Measurements from ENCODE around the gene CENPU.
A peak's percentile ranks its signal among the peaks of the same experiment; 100 is the strongest.

Gene CENPU

DNA sequence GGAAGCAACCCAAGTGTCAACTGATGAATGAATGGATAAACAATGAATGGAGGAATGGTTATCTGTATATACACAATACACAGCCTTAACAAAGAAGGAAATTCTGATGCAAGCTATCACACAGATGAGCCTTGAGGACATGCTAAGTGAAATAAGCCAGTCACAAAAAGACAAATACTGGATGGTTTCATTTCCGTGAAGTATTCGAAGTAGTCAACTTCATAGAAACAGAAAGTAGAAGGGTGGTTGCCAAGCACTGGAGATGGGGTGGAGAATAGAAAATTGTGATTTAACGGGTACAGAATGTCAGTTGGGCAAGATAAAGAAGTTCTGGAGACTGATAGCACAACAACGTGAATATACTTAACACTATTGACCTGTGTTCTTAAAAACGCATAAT is 28.2 kb downstream of the CENPU start:
- no peak for DNase-seq (ENCODE audit: low spot score)

DNA sequence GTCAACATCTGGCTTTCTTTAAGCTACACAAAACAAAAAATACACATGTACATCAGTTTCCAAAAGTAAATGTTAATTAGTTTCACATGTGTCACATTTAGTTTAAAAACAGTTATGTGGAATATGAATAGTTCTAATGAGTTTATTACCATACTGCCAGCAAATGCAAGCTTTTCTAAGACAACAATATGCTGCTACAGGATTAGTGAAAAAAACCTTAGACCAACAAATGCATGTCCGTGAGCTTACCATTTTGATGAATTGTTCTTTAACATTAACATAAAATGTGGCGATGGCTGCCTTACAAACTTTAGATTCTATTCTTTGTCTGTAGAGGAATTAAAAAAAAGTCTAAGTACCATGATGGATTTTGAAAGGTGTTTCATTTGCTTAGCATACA is 31.8 kb downstream of the CENPU start:
- DNase-seq (ENCODE audit: low spot score): no peak

DNA sequence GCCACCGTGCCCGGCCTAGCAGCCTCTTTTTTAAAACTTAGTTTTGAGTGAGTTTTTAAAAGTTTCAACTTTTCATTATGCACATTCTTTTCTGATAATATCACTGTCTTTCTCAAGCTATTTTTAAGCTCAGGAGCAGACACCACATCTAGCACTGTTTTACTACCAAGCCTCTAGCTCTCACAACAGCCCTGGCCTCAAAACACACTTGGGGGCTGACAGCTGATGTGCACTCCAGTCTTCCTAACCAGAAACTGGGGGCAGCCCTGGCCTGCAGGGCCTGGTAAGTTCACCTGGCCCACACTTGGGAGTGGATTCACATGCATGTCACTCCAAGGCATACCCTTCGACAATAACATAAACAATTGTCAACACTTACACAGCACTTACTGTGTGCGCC is 34.0 kb downstream of the CENPU start:
- DNase-seq (ENCODE audit: low spot score): no peak

DNA sequence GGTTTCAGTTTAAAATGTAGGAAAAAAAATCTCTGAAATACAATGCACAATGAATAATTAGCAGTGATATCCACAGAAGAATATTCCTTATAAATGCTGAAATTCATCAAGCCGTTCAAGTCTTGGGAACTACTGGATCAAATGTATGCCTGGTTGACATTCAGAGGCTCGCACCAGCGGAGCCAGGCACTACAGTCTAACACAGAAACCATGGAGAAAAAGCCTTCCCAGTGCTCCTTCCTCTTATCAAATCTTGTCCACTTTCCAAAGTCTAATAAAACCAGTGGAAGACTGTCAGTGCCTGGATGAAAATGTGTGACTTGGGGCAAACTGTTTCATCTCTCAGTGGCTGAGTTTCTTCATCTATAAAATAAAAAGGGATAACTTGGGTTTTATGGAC is 35.9 kb downstream of the CENPU start:
- DNase-seq (ENCODE audit: low spot score): peak; percentile 37

DNA sequence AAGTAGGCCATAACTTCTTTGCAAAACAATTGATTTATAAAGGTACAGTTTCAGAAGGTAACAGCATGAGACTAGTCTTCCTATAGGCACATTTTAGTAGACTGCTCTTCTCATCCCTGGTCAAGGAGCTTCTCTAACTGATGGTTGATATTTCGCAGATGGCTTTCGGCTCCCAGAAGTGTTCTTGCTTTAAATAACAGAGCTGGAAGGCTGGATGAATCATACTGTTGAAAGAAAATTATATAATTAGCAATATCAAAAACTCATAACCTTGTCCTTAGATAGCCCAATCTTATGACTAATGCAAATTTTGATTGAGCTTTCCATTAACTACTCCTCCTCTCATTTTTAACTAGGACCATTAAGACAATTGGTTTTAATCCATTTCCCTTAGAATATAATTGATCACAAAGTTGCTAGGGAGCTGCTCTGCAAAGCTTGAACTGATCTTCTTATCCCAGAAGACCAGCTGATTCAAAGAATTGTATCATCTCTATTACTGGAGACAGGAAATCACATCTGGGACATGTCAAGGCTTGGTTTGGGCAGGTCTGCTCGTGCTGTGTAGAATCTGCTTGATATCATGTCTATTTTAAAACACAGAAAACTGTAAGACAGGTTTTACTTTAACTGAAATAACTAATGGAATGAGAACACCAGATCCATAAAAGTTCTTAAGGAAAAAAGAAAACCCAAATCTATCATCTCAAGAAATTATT is 38.6 kb downstream of the CENPU start:
- DNase-seq (ENCODE audit: low spot score): no peak

DNA sequence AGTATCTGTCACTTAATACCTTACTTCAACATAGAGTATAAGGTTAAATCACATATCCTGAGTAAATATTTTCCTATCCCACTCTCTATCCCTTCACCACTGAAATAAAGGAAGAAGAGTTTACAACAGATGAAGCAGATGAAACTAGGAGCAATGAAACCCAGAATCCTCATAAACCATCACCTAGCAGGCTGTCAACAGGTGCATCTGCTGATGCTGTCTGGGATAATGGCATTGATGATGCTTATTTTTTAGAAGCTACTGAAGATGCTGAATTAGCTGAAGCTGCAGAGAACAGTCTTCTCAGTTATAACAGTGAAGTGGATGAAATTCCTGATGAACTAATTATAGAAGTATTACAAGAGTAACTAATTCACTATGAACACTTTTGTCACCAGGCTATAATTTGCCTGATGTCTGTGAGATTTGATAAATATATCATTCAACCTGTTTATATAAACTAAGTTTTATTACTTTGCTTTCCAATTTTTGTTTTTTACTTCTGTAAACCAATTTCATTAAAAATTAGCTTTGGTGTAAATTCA is 39.4 kb downstream of the CENPU start:
- no peak for DNase-seq (ENCODE audit: low spot score)

DNA sequence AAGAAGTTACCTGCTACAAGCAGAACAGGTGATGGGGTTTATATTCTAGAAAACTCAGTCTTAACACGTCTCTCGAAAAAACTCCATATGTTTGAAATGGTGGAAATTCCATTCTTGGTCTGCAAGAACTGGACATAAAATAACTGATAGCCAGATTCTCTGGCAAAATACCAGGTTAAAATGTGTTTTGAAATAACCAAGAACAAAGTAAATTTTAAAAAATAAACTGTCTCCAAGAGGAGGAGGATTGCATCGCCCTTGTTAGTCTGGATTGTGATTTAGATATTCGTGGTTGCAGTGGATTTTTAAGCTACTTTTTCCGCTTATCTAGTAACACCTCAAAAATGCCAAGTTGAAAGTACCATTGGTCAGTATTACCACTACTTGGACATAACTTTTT is 40.8 kb downstream of the CENPU start:
- no peak for DNase-seq (ENCODE audit: low spot score)

DNA sequence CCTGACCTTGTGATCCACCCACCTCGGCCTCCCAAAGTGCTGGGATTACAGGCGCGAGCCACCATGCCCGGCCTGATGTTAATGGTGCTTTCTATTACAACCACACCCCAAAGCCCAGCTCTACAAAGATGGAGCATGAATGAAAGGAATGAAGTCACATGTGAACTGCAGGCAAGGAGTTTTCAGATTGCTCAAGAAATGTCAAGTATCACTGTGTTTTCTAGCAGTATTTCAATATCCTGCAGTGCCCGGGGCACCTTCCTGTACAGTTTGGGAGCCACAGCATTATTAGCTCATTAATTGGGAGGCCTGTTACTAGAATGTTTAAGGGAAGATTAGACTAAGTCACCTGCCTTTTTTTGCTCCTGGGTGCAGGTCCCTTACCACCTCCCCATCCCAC is 44.2 kb downstream of the CENPU start:
- no peak for DNase-seq (ENCODE audit: low spot score)

DNA sequence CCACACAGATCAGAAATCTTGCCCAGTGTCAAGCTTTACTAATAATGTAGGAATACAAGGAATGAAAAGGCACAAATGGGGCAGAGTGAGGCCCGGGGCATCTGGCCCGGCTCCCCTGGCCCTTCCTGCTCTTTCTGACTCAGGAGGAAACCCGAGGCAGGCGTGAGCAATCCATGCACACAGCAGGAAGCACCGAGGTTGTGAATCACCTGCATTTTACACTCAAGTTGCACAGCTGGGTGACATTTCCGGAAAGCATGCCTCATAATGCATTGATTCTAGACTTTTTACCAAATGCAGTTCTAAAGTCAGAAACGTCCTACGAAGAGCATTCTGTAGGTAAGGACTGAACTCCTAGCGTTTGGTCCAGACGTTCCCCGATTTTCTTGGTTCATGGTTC is 45.4 kb downstream of the CENPU start:
- DNase-seq (ENCODE audit: low spot score): no peak

DNA sequence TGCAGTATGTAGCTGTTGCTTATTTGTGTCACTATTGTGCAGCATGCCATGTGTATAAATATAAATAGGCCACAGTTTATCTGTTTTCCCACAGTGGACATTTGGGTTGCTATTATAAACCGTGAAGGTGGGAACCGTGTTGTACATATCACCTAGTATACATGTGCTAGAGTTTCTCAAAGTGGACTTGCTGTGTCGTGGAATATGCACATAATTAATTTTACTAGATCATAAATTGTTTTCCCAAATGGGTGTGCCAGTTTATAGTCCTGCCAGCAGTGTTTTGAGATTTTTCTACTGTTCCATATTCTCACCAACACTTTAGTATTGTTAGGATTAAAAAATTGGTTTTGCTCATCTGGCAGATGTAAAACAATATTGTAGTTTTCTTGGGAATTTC is 45.9 kb downstream of the CENPU start:
- no peak for DNase-seq (ENCODE audit: low spot score)

DNA sequence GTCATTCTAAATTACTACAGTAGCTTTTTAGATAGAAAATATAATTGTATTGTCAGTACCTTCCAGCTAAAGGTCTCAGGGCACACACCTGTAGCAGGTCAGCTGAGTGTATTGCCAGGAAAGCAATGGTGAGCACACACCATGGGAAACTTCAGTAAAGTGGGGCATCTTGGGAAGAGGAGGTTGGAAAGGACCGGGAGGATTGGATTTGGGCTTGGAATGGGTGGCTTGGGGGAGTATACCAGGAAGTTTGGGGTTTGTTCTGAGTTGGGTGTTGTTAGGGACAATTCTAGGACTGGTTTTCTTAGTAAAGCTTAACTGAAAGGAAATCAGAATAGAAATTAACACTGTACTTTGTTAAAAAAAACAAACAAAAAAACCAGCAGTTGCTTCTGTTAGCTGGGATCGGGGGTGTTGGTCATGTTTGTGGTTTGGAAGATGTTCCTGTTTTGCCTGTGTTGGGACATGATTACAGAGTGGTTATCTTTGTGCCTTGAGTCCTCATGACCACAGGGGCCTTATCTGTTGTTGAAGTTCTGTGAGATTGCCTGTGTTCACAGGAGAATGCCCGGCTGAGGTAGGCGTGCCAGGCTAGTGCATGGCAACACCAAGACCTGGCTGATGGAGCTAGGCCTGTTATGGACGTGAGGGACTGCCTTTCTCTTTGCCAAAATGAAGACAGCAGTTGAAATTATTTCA is 49.3 kb downstream of the CENPU start:
- no peak for DNase-seq (ENCODE audit: low spot score)

DNA sequence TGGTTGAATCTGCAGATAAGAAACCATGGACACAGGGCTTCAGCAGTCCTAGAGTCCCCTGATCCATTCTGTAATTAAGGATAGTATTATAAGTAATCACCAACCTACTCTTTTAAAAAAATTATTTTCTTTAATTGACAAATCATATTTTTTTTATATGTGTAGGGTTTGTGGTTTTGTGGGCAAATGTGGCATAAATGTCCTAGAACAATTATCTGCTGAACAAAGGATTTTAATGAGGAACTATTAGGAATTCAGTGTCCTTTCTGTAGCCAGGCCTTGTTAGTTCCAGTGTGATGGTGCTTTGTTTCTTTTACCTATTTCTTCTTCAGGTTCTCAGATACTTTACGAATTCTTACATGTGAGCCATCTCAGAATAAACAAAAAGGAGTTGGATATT is 52.0 kb downstream of the CENPU start:
- no peak for DNase-seq (ENCODE audit: low spot score)

DNA sequence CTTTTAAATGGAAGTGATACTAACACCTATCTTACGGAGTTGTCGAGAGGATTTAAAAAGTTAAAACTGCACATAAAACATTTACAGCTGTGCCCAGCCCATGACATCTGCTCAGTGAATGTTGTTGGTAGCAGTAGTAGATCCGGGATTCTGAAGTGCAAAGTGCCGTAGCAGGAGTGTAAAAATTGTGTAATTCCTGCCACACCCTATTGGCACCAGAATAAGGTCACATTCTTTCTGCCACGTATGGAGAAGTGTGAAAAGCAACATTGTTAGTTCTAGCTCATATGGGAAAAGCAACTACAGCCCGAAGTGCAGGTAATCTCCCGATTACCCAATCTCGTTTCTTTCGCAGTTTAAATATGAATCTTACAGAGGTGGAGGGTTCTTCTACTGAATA is 53.2 kb downstream of the CENPU start:
- DNase-seq (ENCODE audit: low spot score): no peak

DNA sequence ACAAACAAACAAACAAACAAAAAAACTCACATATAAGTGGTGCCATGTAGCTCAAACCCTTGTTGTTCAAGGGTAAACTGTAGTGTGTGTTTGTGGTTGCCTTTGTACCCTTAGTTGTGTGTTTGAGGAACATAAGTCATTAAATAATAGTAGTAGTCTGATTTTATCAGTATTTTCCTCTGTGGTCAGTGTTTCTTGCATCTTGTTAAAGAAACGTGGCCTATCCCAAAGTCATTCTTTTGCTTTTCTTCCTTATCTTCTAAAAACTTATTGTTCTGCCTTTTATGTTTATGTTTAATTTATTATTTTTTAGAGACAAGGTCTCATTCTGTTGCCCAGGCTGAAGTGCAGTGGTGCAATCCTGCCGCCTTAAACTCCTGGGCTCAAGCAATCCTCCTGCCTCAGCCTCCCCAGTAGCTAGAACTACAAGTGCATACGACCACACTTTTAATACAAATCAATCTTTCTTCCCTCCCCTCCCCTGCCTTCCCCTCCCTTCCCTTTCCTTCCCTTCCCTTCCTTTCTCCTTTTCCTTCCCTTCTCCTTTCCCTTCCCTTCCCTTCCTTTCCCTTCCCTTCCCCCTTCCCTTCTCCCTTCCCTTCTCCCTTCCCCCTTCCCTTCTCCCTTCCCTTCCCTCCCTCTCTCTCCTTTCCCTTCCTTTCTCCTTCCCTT is 57.9 kb downstream of the CENPU start:
- no peak for DNase-seq (ENCODE audit: low spot score)

DNA sequence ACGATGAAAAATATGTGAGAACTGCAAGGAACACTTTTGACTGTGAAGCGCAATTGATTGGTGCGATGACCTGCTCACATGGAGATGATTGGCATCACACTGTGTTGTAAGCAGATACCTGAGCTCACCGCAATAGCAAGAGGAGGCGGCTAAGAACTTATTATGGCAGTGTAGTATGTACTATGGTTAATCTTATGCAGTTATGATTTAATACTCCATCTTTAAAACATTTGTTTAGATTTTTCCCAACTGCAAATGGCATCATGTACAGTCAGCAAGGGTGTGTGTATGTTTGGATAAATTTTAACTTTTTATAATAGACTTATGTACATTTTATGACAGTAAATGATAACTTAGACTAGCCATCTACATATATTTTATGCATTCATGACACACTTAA is 58.9 kb downstream of the CENPU start:
- DNase-seq (ENCODE audit: low spot score): no peak

DNA sequence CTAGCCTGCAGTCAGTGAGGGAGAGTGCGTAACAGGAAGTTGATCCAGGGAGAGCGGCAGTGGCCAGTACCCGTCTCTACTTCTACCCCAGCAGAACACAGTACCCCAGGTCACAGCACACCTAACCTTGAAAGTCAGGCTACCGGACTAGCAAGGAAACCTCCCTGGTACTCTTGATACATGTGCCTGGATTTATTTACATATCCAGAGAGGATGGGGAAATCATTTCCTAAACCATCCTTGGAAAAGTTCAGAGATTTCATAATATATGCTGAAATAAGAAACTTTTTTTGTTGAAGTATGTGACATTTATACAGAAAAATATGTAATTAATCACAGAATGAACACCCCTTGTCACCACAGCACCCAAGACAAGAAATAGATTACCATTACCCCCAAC is 59.9 kb downstream of the CENPU start:
- no peak for DNase-seq (ENCODE audit: low spot score)

DNA sequence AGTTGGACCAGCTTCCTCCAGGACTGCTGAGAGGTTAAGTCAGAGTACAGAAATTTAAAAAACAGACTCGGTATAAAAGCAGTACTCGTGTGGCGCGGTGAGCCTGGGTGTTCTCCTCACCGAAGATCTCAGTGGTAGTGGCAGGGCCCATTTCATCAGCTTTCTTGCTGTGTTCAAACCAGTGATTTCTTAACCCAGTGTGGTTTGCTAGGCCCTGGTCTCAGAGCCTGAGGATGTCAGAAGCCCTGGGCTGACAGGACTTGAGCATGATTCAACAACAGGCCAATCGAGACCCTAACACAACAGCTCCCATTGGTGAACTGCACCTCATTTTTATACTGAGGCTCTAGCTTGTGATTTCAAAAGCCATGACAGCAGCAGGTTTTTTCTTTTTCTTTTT is 61.2 kb downstream of the CENPU start:
- no peak for DNase-seq (ENCODE audit: low spot score)

DNA sequence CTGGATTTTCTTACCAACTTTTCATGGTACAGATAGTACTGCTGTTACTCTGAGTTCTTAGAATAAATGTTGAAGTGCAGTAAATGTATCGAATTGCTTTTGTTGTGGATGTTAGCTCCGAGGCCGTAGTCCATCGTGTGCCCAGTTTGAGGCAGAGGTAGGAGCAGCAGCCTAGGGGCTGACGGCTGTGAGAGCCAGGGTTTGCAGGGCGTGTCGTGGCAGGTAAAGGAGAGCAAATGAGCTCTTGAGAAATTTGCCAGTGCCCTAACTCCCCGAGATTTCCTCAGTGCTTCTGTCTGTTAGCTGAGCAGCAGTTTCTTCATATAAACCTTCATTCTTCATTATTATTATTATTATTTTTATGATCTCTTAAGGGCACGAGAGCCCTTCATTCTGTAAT is 62.8 kb downstream of the CENPU start:
- no peak for DNase-seq (ENCODE audit: low spot score)

DNA sequence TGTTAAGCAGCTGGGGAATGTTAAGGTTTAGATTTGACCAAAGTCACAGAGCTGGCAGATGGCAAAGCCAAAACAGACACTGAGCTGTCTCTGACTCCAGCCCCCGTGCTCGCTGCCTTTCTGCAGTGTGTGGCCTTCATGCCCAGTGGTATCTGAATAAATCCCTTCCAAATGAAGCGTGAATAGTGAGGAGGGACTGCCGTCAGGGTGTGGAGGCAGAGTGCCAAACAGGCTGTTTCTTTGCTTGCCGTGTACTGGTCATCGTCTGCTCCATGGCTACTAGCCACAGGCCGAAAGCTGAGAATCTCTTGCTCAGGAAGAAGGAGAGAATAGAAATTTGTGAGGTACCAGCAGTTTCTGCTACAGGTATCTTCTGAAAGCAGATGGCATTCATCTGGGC is 64.6 kb downstream of the CENPU start:
- DNase-seq (ENCODE audit: low spot score): no peak

DNA sequence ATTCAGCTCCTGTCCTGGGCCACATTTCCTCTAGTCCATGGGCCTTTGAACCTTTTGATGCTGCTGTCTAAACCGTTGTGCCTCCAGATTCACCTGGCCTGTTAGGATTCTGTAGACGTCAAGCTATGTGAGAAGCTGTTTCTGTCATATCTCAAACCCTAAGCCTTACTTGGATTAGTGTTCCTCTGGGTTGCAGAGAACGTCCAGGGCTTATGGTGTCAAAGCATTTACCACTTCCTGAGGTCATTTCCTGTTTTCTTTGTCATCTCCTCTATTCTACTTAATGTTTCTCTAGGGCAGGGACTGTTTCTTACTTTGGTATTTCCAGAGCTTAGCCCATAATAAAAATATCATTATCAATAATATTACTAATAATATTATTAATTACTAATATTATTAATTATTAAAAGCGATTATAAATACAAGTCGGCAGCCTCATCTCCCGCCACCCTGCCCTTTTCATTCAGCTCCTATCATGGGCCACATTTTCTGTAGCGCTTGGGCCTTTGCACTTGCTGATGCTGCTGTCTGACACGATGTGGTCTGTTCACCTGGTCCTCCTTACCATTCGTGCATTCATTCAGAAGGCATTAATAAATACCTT is 65.3 kb downstream of the CENPU start:
- DNase-seq (ENCODE audit: low spot score): no peak

DNA sequence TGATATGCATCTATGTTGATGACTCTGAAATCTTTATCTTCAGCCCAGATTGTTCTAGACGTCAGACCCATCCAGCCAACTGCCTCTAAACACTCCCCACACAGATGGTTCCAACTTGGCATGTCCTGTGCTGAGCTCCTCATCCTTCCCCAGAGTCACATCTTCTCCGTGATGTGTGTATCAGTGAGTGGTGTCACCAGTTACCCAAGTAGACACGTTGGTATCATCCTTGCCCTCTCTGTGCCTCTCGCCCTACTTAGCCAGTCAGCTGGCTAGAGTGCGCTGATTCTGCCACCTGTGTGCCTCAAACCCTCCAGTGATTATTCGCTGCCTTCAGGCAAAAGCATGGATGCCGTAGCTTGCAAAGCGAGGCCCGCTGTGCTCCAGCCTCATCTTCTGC is 65.8 kb downstream of the CENPU start:
- no peak for DNase-seq (ENCODE audit: low spot score)

DNA sequence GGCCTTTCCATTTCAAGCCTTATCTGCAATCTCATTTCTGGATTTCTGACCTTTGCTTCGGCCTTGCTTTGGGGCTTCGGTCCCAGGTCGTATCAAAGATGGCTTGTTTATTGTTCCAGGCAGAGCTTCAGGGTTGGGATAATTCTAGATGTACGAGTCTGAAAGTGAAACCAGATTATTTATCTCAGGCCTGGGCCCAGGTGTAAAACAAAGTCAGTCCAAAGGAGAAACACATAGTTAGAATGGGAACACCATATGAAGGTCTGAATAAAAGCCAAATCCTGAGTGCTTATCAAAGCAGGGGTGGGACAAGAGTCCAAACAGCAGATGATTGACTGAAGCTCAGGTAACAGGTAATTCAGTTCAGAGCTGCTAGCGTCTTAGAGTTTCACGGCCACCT is 67.2 kb downstream of the CENPU start:
- DNase-seq (ENCODE audit: low spot score): no peak

Data from pons (tissue), 1 donor.